Endothelial cell of hepatic sinusoid (primary cell): ENCODE measurements around the gene KRT3.
"Not testable (repeated sequence)": the region's sequence is repeated elsewhere in the genome, so short reads cannot be mapped to it uniquely, and the experiment has no call there.

ENCODE experiments used
- in situ Hi-C: cut with HindIII; loops from 2 replicates; pipeline ENCODE4 v1.10.0; 2017; ENCODE audit warnings: low sequenced_read_pairs

Gene KRT3

DNA sequence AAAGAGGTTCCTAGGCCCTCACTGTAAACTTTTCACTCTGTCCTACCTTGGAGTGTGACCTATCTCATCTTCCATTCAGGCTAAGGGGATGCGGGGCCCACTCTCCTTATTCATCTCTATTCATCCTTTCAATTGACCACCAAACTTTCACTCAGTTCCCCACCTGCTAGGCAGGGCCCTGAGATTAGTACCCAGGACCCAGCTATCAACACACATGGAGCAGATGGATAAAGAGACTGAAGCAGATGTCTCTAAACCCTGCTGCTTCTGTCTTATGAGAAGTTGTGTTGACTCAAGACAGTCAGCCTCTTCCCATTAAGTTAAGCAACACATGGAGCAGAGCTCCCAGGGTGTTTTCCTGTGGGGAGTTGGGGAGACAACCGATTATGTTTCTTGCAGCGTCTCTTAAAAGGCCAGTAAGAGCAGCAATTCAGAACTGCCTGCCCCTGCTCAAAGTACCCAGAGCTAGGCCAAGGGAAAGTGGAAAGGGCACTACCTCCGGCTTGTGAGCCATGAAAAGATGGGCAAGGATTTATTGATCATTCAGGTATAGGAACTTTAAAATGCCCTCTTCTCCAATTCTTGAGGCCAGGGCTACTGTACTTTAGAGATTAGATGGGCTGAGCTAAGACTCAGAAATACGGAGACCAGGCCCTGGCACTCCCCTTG, 29.4 kb downstream of the KRT3 start:
- in situ Hi-C loops: no loop called here

DNA sequence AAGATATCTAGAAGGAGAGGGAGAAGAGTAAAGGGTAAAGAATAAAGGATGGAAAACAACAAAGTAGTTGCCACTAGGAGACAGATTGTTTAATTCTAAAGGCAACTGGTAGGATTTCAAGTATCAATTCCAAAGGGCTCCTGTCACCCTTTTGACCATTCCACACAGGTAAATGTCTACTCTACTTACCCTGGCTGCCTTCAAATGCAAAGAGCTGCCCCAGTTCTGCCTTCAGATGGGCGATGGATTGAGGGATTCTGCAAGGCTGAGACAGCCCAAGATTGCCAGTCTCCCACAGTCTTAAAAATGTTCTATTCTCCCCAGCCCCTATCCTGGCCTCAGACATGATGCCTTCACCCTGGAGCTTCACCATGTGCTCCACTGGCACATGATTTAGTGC, 30.2 kb downstream of the KRT3 start:
- in situ Hi-C loops: no loop called here

GRCh38 chr12:52763991-52764390, 31.9 kb downstream of the KRT3 start:
- in situ Hi-C loops: no loop called here

- in situ Hi-C loops: no loop called here
Observed at GRCh38 chr12:52763036-52763659, 32.8 kb downstream of the KRT3 start.

- in situ Hi-C loops: no loop called here
Observed at GRCh38 chr12:52761802-52762201, 34.1 kb downstream of the KRT3 start.

DNA sequence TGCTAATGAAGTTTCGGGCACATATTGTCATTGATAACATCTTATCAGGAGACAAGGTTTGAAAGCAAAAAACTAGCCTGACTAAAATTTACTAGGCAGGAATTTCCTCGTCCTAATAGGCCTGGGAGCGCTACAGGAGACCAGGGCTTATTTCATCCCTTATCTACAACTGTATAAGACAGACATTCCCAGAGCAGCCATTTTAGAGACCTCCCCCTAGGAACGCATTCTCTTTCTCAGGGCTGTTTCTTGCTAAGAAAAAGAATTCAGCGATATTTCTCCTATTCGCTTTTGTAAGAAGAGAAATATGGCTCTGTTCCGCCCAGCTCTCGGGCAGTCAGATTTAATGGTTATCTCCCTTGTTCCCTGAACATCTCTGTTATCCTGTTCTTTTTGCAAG, 34.7 kb downstream of the KRT3 start:
- in situ Hi-C loops: not testable (repeated sequence)

- in situ Hi-C loops: no loop called here
Observed at GRCh38 chr12:52760623-52761022, 35.3 kb downstream of the KRT3 start.

DNA sequence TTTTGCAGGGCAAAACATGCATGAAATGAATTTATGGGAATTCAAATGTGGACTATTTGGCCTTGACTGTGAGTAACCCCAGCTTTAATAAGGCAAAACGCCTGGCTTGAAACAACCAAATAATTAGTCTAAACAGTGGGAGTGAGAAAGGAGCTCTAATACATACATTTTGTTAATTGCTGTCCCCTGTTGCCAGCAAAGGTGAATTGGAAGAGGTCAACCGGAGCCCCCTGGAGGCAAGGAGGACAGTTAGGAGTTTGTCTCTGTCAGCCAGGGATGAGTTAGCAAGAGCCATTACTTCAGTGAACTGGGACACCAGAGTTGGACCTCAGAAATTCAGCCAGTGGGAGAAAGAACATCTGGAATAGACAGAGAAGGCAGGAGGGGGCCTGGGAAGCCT, 36.2 kb downstream of the KRT3 start:
- in situ Hi-C loops: loop anchor here (5.0 kb wide), 1 partner anchor 42 kb away; no protein-coding TSS in a partner anchor

GRCh38 chr12:52759218-52759617, 36.7 kb downstream of the KRT3 start:
- in situ Hi-C loops: loop anchor here (5.0 kb wide), 1 partner anchor 42 kb away; no protein-coding TSS in a partner anchor

DNA sequence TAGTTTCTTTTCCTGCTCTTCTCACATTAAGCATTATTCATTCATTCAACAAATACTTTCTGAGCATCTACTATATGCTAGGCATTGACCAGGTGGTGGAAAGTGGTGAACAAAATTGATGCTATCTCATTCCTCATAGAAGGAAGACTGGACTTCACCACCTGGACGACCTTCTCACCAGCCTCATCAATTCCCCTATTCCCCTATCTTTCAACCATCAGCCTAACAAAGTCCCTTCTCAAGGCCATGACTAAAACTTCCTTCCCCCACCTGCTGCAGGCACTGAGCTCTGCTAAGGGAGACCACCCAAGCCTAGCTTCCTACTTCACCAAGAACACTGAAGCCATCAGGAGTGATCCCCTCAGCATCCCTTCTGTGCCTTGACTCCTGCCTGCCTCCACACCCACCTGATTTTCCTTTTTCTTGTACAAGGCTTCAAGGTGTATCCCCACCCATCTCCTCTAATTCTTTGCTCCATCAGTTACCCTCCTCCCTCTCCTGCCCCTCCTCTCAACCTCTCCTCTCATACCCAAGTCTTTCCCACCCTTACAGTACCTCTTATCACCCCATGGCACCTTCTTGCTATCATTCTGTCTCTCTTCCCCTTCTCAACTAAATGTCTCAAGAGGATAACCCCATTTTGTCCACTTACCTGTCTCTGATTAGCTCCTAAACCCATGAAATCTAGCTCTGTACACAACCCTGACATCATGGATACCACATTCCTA, 38.3 kb downstream of the KRT3 start:
- in situ Hi-C loops: loop anchor here (5.0 kb wide), 1 partner anchor 40 kb away; no protein-coding TSS in a partner anchor

DNA sequence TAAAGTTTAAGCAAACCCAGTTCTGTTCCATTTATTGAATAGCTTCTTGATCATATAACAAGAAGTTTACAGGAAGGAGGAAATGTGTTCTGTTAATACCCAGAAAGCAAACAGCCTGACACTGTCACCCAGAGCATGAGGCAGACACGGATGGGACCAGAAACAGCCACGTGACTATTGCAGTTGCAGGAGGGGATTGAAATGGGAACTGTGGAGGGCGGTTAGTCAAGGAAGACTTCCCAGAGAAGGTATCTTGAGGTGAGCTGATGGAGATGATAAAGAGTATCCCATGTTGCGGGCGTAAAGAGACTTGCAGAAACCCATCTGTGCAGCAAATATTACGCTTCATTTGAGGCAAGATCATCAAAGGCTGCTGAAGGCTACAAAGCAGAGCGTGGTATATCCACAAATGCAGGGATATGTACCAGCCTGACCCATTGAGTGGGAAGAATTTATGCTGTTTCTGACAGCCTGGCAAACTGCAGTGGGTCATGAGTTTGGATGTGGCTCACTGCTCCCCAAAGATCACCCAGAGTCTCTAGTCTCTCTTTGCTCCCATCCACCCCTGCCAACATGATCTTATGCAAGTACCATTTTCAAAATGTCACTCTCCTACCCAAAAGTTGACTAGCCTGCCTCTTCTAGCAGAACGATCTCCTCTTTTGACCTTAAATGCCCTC, 39.5 kb downstream of the KRT3 start:
- in situ Hi-C loops: loop anchor here (5.0 kb wide), 1 partner anchor 39 kb away; no protein-coding TSS in a partner anchor

- in situ Hi-C loops: loop anchor here (5.0 kb wide), 1 partner anchor 38 kb away; no protein-coding TSS in a partner anchor
Observed at GRCh38 chr12:52755533-52755932, 40.4 kb downstream of the KRT3 start.

GRCh38 chr12:52754135-52754534, 41.8 kb downstream of the KRT3 start:
- in situ Hi-C loops: no loop called here

DNA sequence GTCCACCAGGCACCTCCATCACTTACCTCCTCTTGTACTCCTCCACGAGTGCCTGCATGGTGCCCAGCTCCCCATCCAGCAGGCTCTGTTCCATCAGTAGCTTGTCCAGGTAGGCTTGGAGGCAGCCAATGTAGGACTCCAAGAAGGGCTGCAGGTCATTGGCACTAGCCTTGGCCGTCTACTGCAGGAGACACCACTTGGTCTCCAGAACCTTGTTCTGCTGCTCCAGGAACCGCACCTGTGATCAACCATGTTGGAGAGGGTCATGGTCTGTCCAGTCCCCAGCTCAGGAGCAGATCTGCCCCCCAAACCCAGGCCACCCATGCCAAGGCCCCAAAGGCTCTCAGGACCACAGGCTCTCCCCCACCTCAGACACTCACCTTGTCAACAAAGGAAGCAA, 42.6 kb downstream of the KRT3 start:
- in situ Hi-C loops: no loop called here

DNA sequence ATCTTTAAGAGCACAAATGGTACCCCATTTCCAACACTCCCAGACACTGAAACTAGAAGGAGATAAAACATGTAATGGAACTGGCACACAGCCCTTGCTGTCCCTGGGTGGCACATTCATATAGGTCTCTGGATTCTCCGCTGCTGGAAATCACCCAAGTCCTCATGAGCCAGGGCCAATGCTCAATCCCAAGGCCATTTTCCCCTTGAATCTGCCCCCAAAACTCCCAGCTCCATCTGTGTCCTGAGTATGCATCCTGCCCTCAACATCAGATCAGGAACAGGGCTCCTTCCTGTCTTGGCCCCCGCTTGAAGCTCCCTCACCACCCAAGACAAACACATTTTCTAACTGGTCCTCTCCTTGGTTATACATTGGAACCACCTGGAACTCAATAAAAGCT, 43.4 kb downstream of the KRT3 start:
- in situ Hi-C loops: no loop called here

GRCh38 chr12:52751795-52752194, 44.1 kb downstream of the KRT3 start:
- in situ Hi-C loops: no loop called here

DNA sequence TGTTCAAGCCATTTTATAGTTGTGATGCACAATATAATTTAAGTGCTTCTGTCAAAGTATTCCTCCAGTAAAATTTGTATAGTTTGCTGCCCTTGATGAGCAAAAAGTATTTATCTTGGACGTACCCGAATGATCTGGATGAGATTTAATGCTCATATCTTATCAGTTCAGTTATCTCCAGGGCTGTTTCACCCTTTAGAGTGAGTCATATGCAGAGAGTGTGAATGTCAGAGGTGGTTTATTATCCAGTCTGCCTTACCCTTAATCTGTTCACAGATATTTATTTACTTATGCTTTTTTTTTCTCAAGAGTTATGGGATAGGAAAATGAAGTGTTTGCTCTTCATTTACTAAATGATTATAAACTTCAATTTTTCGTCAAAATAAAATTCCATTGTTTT, 45.4 kb downstream of the KRT3 start:
- in situ Hi-C loops: not testable (repeated sequence)

DNA sequence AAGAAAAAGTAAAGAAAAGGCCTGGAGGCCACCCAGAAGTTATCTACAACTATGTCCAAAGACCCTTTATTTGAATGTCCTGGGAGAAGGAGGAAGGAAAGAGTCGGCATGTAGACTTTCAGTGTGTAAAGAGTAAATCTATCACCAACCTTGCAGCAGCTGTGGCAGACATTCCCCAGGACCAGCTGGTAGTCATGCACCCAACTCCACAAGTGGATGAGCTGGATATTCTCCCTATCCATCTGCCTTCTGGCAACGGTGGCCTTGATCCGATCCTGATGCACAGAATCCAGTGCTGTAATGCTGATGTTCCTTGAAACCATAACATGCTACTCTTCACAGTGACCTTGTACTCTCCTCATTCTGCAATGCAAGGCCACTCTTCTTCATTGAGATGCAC, 46.1 kb downstream of the KRT3 start:
- in situ Hi-C loops: no loop called here

DNA sequence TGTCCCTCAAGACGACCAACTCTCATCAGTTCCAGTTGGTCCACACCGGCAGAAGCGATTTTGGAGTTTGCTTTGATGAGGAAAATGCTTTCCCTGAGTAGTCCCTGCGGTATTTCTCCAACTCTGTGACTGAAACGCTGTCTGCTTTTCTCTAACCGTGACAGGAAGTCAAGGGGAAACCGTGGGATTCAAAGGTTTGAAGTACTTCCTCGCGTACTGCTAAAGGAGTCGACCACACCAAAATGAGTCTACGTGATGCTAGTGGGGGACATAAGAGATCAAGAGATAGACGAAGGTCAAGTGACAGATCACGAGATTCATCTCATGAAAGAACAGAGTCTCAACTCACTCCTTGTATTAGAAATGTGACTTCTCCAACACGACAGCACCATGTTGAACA, 47.3 kb downstream of the KRT3 start:
- in situ Hi-C loops: no loop called here

DNA sequence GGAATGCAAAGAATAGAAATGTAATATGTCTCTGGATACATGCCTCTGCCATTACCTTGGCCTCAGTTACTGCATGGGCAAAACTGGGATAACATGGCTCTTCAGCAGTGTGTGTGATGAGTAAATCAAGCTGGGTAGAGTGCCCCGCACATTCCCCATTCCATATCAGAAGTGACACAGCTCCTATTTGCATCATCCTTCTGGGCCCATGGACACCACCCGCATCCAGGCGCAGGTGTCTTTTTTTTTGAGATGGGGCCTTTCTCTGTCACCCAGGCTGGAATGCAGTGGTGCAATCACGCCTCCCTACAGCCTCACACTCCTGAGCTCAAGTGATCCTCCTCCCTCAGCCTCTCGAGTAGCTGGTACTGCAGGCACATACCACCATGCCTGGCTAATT, 50.4 kb downstream of the KRT3 start:
- in situ Hi-C loops: no loop called here

DNA sequence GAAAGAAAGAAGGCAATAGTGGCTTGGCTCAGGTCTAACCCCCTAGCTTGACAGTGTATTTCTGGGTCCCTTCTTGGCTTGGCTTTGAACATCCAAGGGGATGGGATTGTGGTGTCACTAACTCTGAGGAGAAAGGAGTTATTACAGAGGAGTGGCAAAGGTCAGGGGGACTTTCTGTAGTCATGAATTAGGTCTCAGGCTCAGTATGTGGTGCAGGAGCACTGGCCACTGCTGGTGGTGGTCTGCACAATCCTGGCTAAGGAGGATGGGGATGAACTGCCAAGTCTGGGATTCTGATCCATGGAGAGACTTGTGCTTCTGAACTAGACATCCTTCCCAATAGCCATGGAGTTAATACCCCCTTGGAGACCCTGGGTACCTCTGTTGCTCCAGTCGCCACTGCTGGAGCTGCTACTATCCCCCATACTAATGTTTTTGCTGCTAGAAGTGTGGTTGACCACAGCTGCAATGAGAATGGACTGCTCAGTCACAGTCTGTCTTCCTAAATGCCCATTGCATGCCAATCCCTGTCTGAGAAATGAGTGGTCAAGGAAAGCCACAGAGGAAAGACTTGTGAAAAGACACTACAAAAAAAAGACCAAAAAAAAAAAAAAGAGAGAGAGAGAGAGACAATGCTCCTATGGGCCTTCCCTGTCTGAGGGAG, 51.3 kb downstream of the KRT3 start:
- in situ Hi-C loops: no loop called here
